Adrenal gland (tissue), 5 donors: ENCODE data around the gene MAZ.

Experiments
- POLR2A ChIP-seq, 2 donors: fragments of 450-650 bp; IDR thresholded peaks; one replicate each; pipeline ENCODE4 v1.6.1; 2017; ENCODE audit warnings: antibody characterized with exemption in 2 of 2, mild to moderate bottlenecking in 2 of 2, moderate library complexity in 1 of 2
- TF ChIP-seq, protein P1 (sequence below), 6 experiments: fragments of 450-650 bp in 4 of 6; fragments of 200-600 bp in 2 of 6; sonication (generic) in 1 of 6; IDR thresholded peaks; 1 replicate in 5 of 6; 2 replicates in 1 of 6; pipeline versions ENCODE4 v1.5.1 to v1.8.0; 2016 to 2021; ENCODE audit warnings: antibody characterized with exemption in 6 of 6, mild to moderate bottlenecking in 2 of 6, moderate library complexity in 1 of 6
- donor health status: DM: no; HTN: no; CAD: no.

DNA sequence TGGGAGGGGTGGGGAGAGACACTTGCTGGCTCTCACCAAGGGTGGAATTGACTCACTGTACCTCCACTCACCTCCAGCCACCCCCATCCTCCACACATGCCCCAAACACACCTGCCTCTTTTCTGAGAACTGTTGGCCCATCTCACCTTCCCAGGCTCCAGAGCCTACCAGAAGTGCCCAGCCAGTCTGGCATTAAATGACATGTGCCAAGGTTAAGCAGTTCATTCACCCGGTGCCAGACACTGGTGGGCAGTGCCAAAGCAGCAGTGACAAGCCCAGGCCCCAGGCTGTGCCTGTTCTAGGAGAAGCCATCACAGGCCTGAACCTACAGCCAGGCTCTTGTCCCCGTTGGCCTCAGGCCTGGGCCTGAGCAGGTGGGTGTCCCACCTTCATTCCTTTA lies 25.2 kb downstream of the MAZ start:
- TF ChIP-seq, protein P1, sequence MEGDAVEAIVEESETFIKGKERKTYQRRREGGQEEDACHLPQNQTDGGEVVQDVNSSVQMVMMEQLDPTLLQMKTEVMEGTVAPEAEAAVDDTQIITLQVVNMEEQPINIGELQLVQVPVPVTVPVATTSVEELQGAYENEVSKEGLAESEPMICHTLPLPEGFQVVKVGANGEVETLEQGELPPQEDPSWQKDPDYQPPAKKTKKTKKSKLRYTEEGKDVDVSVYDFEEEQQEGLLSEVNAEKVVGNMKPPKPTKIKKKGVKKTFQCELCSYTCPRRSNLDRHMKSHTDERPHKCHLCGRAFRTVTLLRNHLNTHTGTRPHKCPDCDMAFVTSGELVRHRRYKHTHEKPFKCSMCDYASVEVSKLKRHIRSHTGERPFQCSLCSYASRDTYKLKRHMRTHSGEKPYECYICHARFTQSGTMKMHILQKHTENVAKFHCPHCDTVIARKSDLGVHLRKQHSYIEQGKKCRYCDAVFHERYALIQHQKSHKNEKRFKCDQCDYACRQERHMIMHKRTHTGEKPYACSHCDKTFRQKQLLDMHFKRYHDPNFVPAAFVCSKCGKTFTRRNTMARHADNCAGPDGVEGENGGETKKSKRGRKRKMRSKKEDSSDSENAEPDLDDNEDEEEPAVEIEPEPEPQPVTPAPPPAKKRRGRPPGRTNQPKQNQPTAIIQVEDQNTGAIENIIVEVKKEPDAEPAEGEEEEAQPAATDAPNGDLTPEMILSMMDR (IDR thresholded peaks at IDR 0.05): no peak
- TF ChIP-seq POLR2A (IDR thresholded peaks at IDR 0.05): no peak
